Measurements from ENCODE around the gene QTRT2. TPM values are rescaled to one million over a fixed set of nuclear protein-coding genes. Genes with fewer than 3 reads are reported as not detected.

The QTRT2 gene
- total and polyA plus RNA-seq, 10 of the 15 experiments (the other 5 are each of a cell fraction or from before 2014, with no cell fraction given): 17.8 to 42.3 (median 28.7) TPM

DNA sequence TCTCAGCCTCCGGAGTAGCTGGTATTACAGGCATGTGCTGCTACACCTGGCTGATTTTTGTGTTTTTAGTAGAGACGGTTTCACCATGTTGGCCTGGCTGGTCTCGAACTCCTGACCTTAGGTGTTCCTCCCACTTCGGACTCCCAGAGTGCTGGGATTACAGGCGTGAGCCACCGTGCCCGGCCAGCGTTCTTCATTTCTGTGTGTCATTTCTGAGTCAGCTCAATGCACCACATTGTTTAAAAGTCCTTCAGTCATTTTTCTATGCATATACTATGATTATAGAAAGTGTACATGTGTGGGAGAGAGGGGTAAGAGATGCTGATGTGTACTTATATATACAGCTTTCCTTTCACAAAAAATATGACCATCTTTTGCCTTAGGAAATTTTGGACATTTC, 2.1 kb downstream of the QTRT2 start:
- H3K27me3 ChIP-seq (replicated peaks in 1 of 2; ENCODE audit: control insufficient read depth in 2 of 2, insufficient read depth in 2 of 2, low read length in 1 of 2): no peaks in the 10 kb centered on the region
- no peaks in the 10 kb centered on the region for H3K9me3 ChIP-seq (replicated peaks; ENCODE audit: control insufficient read depth, insufficient read depth, low read length)
- H3K9ac ChIP-seq (ENCODE audit: control insufficient read depth, insufficient read depth, low read length): no peak overlapping the region
- ChIA-PET CTCF (interaction anchor here (1.4 to 2.2 kb wide), 2 partner anchors 53 to 322 kb away, joined by 4 to 5 read pairs; no protein-coding TSS in a partner anchor), POLR2A (no interaction called here), RAD21 (ENCODE audit: unreplicated experiment) (no interaction called here), SMC1A (ENCODE audit: uncharacterized antibody, unreplicated experiment) (no interaction called here)
- no peak overlapping the region for H2AFZ ChIP-seq (ENCODE audit: control insufficient read depth, low read depth, low read length)
- ATAC-seq: no peak
- 92% methylated on average over 8 of the region's 8 CpGs for WGBS (ENCODE audit: insufficient coverage, insufficient replicate concordance, low lambda C conversion rate, missing lambda C conversion rate)
- peaks cover 47% of the 10 kb centered on the region for H3K79me2 ChIP-seq (ENCODE audit: control insufficient read depth, insufficient read depth, low read length)
- FAIRE-seq: no peak
- DNase-seq (ENCODE audit: low read depth, low spot score): no peak
- intact Hi-C loops (cut with micrococcal nuclease; ENCODE audit: unreplicated experiment): loop anchor here (5.0 to 10.0 kb wide), 2 partner anchors 111 to 214 kb away; partner anchors contain the start of gene ZDHHC23
- in situ Hi-C loops (cut with MboI): no loop called here
- H3K4me1 ChIP-seq (ENCODE audit: control insufficient read depth, insufficient read depth, low read length): 0 out of 2 replicates have a peak, but pooled peaks cover 2% of the 10 kb centered on the region
- H4K20me1 ChIP-seq (ENCODE audit: control insufficient read depth, insufficient read depth): no peaks in the 10 kb centered on the region
- 0 out of 2 replicates have a peak overlapping the region, but pooled peaks have one; percentile 92 for H3K4me3 ChIP-seq
- peak overlapping the region; percentile 62 for H3K4me2 ChIP-seq (ENCODE audit: control insufficient read depth, insufficient read depth)
- no peak for TF ChIP-seq NRF1 (conservative IDR thresholded peaks at IDR 0.05; ENCODE audit: low read depth, low read length)
- TF ChIP-seq, protein P1, sequence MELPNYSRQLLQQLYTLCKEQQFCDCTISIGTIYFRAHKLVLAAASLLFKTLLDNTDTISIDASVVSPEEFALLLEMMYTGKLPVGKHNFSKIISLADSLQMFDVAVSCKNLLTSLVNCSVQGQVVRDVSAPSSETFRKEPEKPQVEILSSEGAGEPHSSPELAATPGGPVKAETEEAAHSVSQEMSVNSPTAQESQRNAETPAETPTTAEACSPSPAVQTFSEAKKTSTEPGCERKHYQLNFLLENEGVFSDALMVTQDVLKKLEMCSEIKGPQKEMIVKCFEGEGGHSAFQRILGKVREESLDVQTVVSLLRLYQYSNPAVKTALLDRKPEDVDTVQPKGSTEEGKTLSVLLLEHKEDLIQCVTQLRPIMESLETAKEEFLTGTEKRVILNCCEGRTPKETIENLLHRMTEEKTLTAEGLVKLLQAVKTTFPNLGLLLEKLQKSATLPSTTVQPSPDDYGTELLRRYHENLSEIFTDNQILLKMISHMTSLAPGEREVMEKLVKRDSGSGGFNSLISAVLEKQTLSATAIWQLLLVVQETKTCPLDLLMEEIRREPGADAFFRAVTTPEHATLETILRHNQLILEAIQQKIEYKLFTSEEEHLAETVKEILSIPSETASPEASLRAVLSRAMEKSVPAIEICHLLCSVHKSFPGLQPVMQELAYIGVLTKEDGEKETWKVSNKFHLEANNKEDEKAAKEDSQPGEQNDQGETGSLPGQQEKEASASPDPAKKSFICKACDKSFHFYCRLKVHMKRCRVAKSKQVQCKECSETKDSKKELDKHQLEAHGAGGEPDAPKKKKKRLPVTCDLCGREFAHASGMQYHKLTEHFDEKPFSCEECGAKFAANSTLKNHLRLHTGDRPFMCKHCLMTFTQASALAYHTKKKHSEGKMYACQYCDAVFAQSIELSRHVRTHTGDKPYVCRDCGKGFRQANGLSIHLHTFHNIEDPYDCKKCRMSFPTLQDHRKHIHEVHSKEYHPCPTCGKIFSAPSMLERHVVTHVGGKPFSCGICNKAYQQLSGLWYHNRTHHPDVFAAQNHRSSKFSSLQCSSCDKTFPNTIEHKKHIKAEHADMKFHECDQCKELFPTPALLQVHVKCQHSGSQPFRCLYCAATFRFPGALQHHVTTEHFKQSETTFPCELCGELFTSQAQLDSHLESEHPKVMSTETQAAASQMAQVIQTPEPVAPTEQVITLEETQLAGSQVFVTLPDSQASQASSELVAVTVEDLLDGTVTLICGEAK (IDR thresholded peaks at IDR 0.05; ENCODE audit: borderline replicate concordance): no peak
- no peak for TF ChIP-seq CBX3 (IDR thresholded peaks at IDR 0.05; ENCODE audit: borderline replicate concordance, low read depth)
- TF ChIP-seq SMAD5 (IDR thresholded peaks at IDR 0.05; ENCODE audit: low read depth): no peak
- no peak for TF ChIP-seq PML (IDR thresholded peaks at IDR 0.05; ENCODE audit: low read length)
- TF ChIP-seq, protein P2, sequence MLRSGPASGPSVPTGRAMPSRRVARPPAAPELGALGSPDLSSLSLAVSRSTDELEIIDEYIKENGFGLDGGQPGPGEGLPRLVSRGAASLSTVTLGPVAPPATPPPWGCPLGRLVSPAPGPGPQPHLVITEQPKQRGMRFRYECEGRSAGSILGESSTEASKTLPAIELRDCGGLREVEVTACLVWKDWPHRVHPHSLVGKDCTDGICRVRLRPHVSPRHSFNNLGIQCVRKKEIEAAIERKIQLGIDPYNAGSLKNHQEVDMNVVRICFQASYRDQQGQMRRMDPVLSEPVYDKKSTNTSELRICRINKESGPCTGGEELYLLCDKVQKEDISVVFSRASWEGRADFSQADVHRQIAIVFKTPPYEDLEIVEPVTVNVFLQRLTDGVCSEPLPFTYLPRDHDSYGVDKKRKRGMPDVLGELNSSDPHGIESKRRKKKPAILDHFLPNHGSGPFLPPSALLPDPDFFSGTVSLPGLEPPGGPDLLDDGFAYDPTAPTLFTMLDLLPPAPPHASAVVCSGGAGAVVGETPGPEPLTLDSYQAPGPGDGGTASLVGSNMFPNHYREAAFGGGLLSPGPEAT (IDR thresholded peaks at IDR 0.05; ENCODE audit: low read depth): no peak
- no peak overlapping the region for H3K27ac ChIP-seq (ENCODE audit: control insufficient read depth, insufficient read depth)
- no peaks in the 10 kb centered on the region for H3K36me3 ChIP-seq (ENCODE audit: control insufficient read depth in 2 of 2, insufficient read depth in 2 of 2, low read length in 1 of 2)
- no TSS peak for BruUV-seq (replicated peaks)

Measured in GM12878 (cell line).